CD1c-positive myeloid dendritic cell (primary cell): ENCODE data around the gene RPS6KA5.

Experiments
- DNase-seq: peaks from one replicate; pipeline ENCODE4 v3.0.0-alpha.2; 2016; ENCODE audit errors: extremely low spot score

The RPS6KA5 gene

DNA sequence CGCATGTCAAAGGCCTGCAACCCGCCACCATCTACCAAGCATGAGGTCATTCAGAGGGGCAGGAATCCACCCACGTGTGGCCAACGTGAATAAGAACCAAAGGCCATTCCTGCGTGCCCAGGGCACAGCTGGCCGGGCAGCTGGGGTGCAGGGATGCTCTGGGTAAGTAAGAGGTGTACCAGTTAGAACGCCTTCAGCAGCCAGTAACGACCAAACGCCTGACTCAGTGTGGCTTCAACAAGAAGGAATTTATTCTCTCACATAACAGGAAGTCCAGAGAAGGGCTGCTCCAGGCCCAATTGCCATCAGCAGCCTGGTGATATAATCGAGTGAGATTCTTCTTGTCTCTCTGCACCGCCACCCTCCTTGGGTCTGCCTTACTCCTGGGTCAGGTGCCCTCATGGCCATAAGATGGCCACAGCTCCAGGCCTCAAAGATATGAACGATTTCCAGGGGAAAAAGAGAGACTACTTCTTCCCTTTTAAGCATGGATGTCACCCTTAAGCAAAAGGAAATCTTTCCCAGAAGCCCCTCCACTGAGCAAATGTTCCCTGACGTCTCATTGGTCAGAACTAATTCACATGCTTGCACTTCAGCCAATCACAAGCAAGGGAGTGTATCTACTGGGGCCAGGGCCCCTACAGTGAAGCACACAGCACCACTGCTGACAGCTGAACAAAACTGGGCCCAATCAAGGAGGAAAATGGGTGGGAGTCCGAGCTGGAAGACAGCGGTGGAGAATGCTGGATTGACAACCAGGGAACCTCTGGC is 251.5 kb downstream of the RPS6KA5 start:
- no peak for DNase-seq

DNA sequence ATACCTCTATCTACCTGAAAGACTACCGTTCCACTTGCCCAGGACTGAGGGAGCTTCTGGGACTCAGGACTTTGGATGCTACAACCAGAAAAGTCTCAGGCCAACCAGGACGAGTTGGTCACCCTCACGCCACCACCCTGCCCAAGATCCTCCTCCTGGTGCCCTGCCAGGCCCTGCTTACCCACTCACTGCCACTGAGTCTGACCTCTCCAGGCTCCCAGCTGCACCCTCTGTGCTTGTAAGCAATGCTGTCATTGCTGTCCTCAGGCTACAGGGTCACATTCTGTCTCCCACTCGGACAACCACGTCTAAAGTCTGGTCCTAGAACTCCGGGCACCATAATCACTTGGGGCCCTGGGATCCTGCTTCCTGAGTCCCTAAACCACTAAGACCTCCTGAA is 253.4 kb downstream of the RPS6KA5 start:
- DNase-seq, result no peak

DNA sequence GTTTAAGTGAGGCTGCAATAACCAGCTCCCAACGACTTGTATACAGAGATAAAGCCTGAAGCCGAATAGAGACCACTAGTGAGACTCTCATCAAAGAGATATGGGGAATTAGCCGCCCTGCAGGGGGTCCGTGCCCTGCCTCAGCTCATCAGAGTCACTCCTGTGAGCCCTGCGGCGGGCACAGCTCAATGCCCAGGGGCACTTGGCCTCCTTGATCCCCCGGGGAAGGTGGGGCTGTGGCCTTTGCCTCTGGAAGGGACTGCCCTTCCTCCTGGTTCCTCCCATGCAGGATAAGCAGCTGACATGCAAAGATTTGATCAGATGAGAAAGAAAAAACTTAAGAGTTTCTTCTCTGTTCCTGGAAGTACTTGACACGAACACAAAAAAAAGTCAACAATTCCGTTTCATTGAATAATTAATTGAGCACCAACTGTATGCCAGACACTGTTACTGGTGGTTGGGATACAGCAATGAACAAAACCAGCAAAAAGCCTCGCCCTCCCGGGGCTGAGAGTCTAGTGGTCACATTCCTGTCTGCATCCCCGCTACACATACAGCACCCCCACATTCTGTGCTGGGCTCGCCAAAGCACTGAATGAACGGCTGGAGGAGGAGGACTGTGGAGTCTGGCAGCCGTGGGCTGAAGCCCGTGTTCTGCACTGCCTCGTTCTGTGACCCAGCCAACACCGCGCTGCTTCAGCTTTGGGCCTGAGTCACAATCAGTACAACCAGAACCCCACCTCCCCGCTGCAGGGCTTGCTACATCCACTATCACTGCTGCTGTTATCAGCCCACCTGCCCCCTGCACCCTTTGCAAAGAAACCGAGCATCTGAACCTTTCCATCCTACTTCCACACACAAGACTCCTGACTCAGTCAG is 254.5 kb downstream of the RPS6KA5 start:
- DNase-seq, result no peak

DNA sequence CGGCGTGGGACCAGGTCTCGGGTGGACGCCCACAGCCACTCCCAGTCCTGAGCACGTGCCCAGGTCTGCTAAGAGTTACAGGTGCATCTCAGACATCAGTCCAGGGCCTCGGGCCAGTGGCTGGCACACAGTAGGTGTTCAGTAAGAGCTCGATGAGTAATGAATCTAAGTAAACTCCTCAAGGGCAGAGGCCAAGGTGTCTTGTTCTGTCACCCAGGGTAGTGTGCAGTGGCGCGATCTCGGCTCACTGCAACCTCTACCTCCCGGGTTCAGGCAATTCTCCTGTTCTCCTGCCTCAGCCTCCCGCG is 255.4 kb downstream of the RPS6KA5 start:
- no peak for DNase-seq

DNA sequence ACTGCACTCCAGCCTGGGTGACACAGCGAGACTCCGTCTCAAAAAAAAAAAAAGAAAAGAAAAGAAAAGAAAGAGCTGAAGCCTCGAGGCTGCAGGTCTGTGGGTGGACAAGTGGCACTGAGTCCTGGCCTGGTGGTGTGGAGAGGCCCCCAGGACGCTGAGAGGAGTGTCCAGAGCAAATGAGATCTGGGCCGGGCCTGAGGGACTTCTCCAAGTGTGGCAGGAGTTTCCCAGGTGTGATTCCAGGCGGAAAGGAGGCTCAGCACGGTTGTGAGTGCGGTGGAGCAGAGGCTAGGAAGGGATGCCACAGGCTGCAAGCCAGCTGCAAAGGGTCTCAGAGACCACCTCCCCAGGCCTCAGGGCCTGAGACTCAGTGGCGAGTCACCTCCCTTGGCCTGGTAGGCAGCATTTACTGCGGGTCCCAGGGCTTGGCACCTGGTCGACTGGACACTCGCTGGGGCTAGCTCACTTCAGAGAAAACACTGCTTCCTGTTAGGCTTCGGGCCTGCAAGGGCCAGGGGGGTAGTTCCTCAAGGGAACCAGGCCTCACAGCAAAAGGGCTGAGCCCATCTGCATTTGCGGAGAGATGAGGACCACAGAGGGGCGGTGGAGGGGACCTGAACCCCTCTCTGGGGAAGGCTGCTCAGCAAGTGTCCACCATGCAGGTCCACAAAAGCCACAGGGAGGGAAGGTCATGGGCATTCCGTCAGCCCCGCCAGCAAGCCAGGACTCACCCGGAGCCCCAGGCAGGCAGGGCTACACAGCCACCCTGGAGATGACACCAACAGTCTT is 256.0 kb downstream of the RPS6KA5 start:
- no peak for DNase-seq

DNA sequence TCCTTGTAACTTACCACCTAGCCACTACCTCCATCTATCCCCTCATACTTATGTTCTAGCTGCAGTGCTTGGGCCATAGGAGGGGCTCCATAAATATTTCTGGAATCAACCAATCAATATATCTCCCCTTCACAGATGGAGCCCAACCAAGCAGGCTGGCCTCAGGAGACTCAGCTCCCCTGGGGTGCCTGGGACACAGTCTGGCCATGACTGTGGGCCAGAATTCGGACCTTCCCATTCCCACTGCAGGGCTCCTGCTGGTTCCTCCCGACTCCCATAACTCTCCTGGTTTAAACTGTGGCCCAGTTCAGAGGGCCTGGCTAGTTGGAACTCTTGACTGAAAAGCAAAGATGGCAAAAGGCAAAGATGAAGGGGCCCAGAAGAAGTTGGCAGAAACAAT is 257.2 kb downstream of the RPS6KA5 start:
- DNase-seq, result no peak

DNA sequence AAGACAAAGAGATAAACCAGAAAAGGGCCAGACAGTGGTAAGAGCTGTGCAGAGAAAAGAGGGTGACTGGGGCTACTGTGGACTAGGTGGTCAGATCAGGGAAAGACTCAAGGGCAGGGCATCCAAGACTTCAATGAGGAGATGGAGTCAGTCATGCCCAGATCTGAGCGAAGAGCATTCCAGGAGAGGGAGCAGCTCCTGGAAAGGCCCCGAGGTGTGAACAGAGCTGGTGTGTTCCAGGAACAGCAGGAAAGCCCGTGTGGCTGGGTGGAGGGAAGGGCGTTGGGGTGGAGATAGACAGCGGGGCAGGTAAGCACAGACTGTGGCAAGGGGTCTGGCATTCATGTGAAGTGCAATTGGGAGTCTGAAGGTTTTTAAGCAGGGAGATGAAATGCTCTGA is 261.0 kb downstream of the RPS6KA5 start:
- DNase-seq, result no peak

DNA sequence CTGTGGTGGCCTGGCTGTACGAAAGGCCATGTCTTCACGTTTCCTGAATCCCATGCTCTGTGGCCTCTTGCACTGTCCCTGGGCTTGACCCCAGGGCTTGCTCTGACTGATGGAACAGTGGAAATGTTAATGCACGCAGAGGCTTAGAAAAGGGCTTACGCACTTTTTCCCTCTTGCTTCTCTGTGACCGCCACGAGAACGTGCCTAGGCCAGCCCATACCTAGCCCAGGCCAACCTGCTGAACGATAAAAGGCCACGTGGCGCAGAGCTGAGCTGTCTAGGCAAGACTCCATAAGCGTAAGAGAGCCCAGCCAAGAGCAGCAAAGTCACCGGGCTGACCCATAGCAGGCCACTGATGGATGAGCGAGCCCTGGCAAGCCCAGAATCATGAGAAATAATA is 262.5 kb downstream of the RPS6KA5 start:
- DNase-seq, result no peak
